OCI-LY3 (cell line): ENCODE measurements around the gene MCM3AP.

Experiments used
- H2AFZ ChIP-seq: fragments of 200-600, 300-600 bp; shearing (Covaris generic); 2 replicates; pipeline ENCODE4 v1.6.0; 2014; ENCODE audit warnings: antibody characterized with exemption, low read depth, low read length
- H3K27ac ChIP-seq: fragments of 200-600, 300-600 bp; sonication (generic); 2 replicates; pipeline ENCODE4 v1.5.1; 2014; ENCODE audit warnings: mild to moderate bottlenecking, low read length, moderate library complexity, mixed read lengths
- H3K27me3 ChIP-seq: fragments of 200-600, 300-600 bp; sonication (generic); 2 replicates; pipeline ENCODE4 v1.6.1; 2014; ENCODE audit warnings: low read depth, low read length, mixed read lengths
- H3K36me3 ChIP-seq: fragments of 200-600, 300-600 bp; sonication (generic); replicated peaks from 2 replicates; pipeline ENCODE3; 2014; ENCODE audit warnings: low read depth, low read length, mixed read lengths
- H3K4me1 ChIP-seq: fragments of 300-600, 200-600 bp; sonication (generic); 2 replicates; pipeline ENCODE4 v1.6.1; 2014; ENCODE audit warnings: low read length, mixed read lengths
- H3K4me2 ChIP-seq: fragments of 200-600, 300-600 bp; sonication (generic); 2 replicates; pipeline ENCODE4 v1.6.1; 2014; ENCODE audit warnings: low read length, mixed read lengths
- H3K4me3 ChIP-seq: fragments of 300-600, 200-600 bp; sonication (generic); 2 replicates; pipeline ENCODE4 v1.5.1; 2014; ENCODE audit warnings: antibody characterized with exemption, mild to moderate bottlenecking, low read length, moderate library complexity
- H3K79me2 ChIP-seq: fragments of 300-600, 200-600 bp; shearing (Covaris generic); 2 replicates; pipeline ENCODE4 v1.6.1; 2014; ENCODE audit warnings: mild to moderate bottlenecking, low read length, mixed read lengths
- H3K9ac ChIP-seq: fragments of 300-600, 200-600 bp; shearing (Covaris generic); 2 replicates; pipeline ENCODE4 v1.6.0; 2014; ENCODE audit warnings: mild to moderate bottlenecking, low read length, moderate library complexity
- H3K9me3 ChIP-seq: fragments of 200-600, 300-600 bp; shearing (Covaris generic); 2 replicates; pipeline ENCODE4 v1.6.1; 2014; ENCODE audit warnings: low read length, mixed read lengths; ENCODE audit not compliant: insufficient read depth
- H4K20me1 ChIP-seq: fragments of 200-600, 300-600 bp; sonication (generic); 2 replicates; pipeline ENCODE4 v1.6.1; 2016; ENCODE audit warnings: low read length, mixed read lengths; ENCODE audit not compliant: insufficient read depth
- EZH2phosphoT487 ChIP-seq: fragments of 200-600 bp; shearing (Covaris generic); IDR thresholded peaks from 2 replicates; pipeline ENCODE4 v1.6.1; 2018; ENCODE audit warnings: antibody characterized with exemption, mixed run types, low read depth
- TF ChIP-seq, protein P1 (sequence below): fragments of 200-600, 300-600 bp; sonication (generic); IDR thresholded peaks from 2 replicates; pipeline ENCODE4 v1.5.1; 2014; ENCODE audit warnings: antibody characterized with exemption, low read length, low read depth

The MCM3AP gene

DNA sequence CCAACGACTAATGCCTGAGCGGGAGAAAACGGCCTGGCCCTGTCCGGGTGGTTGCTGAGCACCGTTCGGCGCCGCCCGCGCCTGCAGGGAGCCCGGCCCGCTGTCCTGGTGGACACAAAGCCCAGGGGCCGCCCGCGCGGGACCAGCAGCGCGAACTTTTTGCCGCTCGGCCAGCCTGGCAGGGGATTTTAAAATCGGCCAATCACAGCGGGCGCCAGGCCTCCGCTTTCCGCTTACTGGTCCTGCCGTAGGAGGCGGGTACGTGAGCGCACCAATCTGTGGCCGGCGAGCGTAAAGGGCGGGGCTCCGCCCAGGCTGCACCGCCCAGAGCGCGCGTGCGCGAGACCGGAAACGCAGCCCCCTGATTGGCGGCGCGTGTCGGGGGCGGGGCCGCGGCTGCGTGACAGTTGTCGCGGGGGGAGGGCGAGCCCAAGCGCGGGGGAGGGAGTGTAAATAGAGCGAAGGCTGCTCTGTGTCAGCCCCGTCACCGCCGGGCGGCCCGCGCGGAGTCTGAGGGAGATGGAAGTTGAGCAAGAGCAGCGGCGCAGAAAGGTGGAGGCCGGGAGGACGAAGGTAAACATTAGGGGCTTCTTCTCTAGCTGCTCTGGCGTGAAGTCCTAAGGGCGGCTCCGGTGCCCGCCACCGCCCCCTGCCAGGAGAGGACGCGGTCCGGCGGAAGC lies 38.4 kb upstream of the MCM3AP start, which contains the start of the genes C21orf58 and PCNT:
Gene C21orf58 (minus strand): TSS at position 161 of the 680 bp plus-strand sequence. CDS start 1,132 bp downstream, outside the sequence.
Gene PCNT (plus strand): TSS at position 447 of the 680 bp plus-strand sequence. CDS start 73 bp downstream, at position 520.
- Histone ChIP-seq H4K20me1 (0 out of 2 replicates have a peak, but pooled peaks cover 4% of the 10 kb centered on the region), H3K36me3 (peaks cover 28% of the 10 kb centered on the region), H3K27me3 (no peaks in the 10 kb centered on the region)

GRCh38 chr21:46323227-46323709 lies 37.9 kb upstream of the MCM3AP start:
- Histone ChIP-seq H4K20me1 (0 out of 2 replicates have a peak, but pooled peaks cover 4% of the 10 kb centered on the region), H3K4me2 (peak overlapping the region; percentile 90), H3K79me2 (peaks cover 60% of the 10 kb centered on the region), H3K36me3 (peaks cover 28% of the 10 kb centered on the region), H3K9ac (peak overlapping the region; percentile 81), H3K27ac (peak overlapping the region; percentile 69), H3K4me1 (peaks cover 21% of the 10 kb centered on the region), H3K27me3 (no peaks in the 10 kb centered on the region), H3K4me3 (peak overlapping the region; percentile 95), H2AFZ (no peak overlapping the region; the same call in 1 of the 2 replicates), H3K9me3 (no peaks in the 10 kb centered on the region)
- TF ChIP-seq EZH2phosphoT487, result no peak
- TF ChIP-seq, protein P1, sequence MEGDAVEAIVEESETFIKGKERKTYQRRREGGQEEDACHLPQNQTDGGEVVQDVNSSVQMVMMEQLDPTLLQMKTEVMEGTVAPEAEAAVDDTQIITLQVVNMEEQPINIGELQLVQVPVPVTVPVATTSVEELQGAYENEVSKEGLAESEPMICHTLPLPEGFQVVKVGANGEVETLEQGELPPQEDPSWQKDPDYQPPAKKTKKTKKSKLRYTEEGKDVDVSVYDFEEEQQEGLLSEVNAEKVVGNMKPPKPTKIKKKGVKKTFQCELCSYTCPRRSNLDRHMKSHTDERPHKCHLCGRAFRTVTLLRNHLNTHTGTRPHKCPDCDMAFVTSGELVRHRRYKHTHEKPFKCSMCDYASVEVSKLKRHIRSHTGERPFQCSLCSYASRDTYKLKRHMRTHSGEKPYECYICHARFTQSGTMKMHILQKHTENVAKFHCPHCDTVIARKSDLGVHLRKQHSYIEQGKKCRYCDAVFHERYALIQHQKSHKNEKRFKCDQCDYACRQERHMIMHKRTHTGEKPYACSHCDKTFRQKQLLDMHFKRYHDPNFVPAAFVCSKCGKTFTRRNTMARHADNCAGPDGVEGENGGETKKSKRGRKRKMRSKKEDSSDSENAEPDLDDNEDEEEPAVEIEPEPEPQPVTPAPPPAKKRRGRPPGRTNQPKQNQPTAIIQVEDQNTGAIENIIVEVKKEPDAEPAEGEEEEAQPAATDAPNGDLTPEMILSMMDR, result no peak

More for the DNA sequence above, 38.4 kb upstream of the MCM3AP start, which contains the start of the genes C21orf58 and PCNT:
- peak within 1 kb of the TSS; percentile 92 for H3K4me2 ChIP-seq
- TF ChIP-seq, protein P1, result no peak
- peak within 1 kb of the TSS; percentile 70; the same call in 1 of the 2 replicates for H2AFZ ChIP-seq
- H3K9ac ChIP-seq, result peak within 1 kb of the TSS; percentile 94
- H3K27ac ChIP-seq, result peak within 1 kb of the TSS; percentile 89
- H3K4me1 ChIP-seq, result peaks cover 21% of the 10 kb centered on the region
- H3K79me2 ChIP-seq, result peaks cover 63% of the 10 kb centered on the region
- peak within 1 kb of the TSS; percentile 96 for H3K4me3 ChIP-seq
- H3K9me3 ChIP-seq, result no peaks in the 10 kb centered on the region

DNA sequence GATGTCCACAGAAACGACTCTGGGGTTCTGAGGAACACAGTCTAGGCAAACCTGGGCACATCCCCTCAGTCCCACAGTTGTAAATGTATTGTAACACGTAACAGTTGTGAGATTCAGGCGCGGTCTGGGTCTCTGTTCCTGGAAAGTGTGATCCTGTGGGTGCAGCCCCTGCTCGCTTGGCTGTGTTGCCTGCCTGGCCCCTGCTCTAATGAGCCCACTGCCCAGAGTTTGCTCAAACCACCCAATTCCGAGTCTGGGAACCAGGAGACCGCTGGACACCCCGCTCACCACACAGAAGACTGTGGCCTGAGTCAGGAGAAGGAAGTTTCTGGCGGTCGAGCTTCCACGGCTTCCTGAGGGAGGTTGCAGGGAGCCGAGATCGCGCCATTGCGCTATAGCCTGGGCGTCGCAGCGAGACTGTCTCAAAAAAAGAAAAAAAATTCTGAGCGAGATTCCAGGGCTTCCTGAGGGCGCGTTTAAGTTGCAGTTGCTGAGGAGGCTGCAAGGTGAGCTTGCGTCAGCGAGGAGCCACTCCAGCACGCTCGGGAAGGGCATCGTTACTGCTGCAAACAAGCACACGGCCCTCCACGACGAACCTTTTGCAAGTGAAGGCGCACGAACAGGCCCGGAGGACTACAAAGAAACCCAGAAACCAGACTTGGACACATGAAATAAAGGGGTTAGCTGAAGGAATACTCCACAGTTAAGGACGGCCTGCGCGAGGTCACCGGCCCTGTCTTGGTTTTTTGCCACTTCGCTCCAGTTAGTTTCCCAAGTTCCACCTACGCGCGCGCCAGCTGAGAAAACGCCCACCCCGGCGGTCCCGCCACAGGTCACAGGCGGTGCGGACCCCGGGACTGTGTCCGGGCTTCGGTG lies 37.2 kb upstream of the MCM3AP start:
- Histone ChIP-seq H3K4me2 (peak overlapping the region; percentile 90), H3K79me2 (peaks cover 54% of the 10 kb centered on the region), H3K9me3 (no peaks in the 10 kb centered on the region), H3K27ac (no peak overlapping the region; the same call in 1 of the 2 replicates), H3K4me3 (peak overlapping the region; percentile 95), H2AFZ (no peak overlapping the region), H3K4me1 (peaks cover 21% of the 10 kb centered on the region), H3K36me3 (peaks cover 24% of the 10 kb centered on the region), H3K9ac (peak overlapping the region; percentile 81), H3K27me3 (no peaks in the 10 kb centered on the region), H4K20me1 (0 out of 2 replicates have a peak, but pooled peaks cover 4% of the 10 kb centered on the region)
- no peak for TF ChIP-seq EZH2phosphoT487
- TF ChIP-seq, protein P1, result no peak
